HG02840 (cell line): ENCODE measurements around the gene NPC1L1.

ENCODE experiments used
- ATAC-seq: cut with Tn5 transposase; IDR thresholded peaks from one replicate; pipeline ENCODE4 v1.9.1; 2021; ENCODE audit warnings: mild to moderate bottlenecking, moderate library complexity, moderate number of reproducible peaks; ENCODE audit not compliant: unreplicated experiment, low FRiP score

NPC1L1 gene

GRCh38 chr7:44482502-44483485 is 58.3 kb downstream of the NPC1L1 start:
- ATAC-seq = no peak

GRCh38 chr7:44477938-44478337 is 63.2 kb downstream of the NPC1L1 start:
- no peak for ATAC-seq

GRCh38 chr7:44477063-44477830 is 63.9 kb downstream of the NPC1L1 start:
- no peak for ATAC-seq

GRCh38 chr7:44476313-44476712 is 64.8 kb downstream of the NPC1L1 start:
- ATAC-seq = no peak

GRCh38 chr7:44473295-44473694 is 67.8 kb downstream of the NPC1L1 start:
- ATAC-seq = no peak

- no peak for ATAC-seq
These were observed 68.3 kb downstream of the NPC1L1 start for GRCh38 chr7:44472843-44473242.

GRCh38 chr7:44471850-44472249 is 69.3 kb downstream of the NPC1L1 start:
- ATAC-seq = no peak

- ATAC-seq = no peak
These were observed 69.7 kb downstream of the NPC1L1 start for GRCh38 chr7:44471436-44471835.

- ATAC-seq = no peak
These were observed 70.4 kb downstream of the NPC1L1 start for GRCh38 chr7:44470628-44471245.

- no peak for ATAC-seq
These were observed 71.0 kb downstream of the NPC1L1 start for GRCh38 chr7:44470135-44470479.

- ATAC-seq = no peak
These were observed 71.5 kb downstream of the NPC1L1 start for GRCh38 chr7:44469461-44470134.

GRCh38 chr7:44467217-44467548 is 73.9 kb downstream of the NPC1L1 start:
- no peak for ATAC-seq

GRCh38 chr7:44466300-44467216 is 74.6 kb downstream of the NPC1L1 start:
- no peak for ATAC-seq

GRCh38 chr7:44465490-44465889 is 75.6 kb downstream of the NPC1L1 start:
- no peak for ATAC-seq

- no peak for ATAC-seq
These were observed 77.8 kb downstream of the NPC1L1 start for GRCh38 chr7:44463169-44463808.
